ENCODE measurements around the gene DCLK1. TPM values are rescaled to one million over a fixed set of nuclear protein-coding genes. Genes with fewer than 3 reads are reported as not detected.

DCLK1 gene
- total RNA-seq, 3 donors from 2014 or later (not counting 1 experiment from before 2014, with no cell fraction given), result not detected

GRCh38 chr13:35729926-35730627, 401.1 kb downstream of the DCLK1 start:
- Mint-ChIP-seq H3K27ac (no peak overlapping the region), H3K4me1 (peaks cover 7 to 8% of the 10 kb centered on the region in 2 donors), H3K4me3 (peak overlapping the region; percentile 31), H3K27me3 (ENCODE audit: low read depth in 2 of 2) (peaks cover 4 to 6% of the 10 kb centered on the region in 2 donors), H3K9me3 (no peaks in the 10 kb centered on the region), H3K36me3 (no peaks in the 10 kb centered on the region)
- DNase-seq, result no peak
- H3K4me1 ChIP-seq (ENCODE audit: control insufficient read depth, insufficient read depth, low read length), result no peaks in the 10 kb centered on the region
- intact Hi-C loops (cut with micrococcal nuclease), result no loop called here
- H3K27ac ChIP-seq (ENCODE audit: low read length), result no peak overlapping the region
- H3K9me3 ChIP-seq (ENCODE audit: control insufficient read depth, insufficient read depth, low read length), result no peaks in the 10 kb centered on the region
- no peaks in the 10 kb centered on the region for H3K27me3 ChIP-seq (ENCODE audit: control insufficient read depth, insufficient read depth, low read length)
- H3K4me3 ChIP-seq (ENCODE audit: low read length), result no peak overlapping the region
- 82% methylated on average over 5 of the region's 5 CpGs for WGBS (ENCODE audit: insufficient coverage)
- H3K36me3 ChIP-seq (ENCODE audit: control insufficient read depth, insufficient read depth, low read length), result no peaks in the 10 kb centered on the region
- TF ChIP-seq CTCF (IDR thresholded peaks at IDR 0.05), result no peak
- ATAC-seq, result no peak

GRCh38 chr13:35727881-35728280, 403.3 kb downstream of the DCLK1 start:
- TF ChIP-seq CTCF (IDR thresholded peaks at IDR 0.05), result no peak
- Histone ChIP-seq H3K27ac (ENCODE audit: low read length) (no peak overlapping the region), H3K4me1 (ENCODE audit: control insufficient read depth, insufficient read depth, low read length) (no peaks in the 10 kb centered on the region), H3K4me3 (ENCODE audit: low read length) (no peak overlapping the region), H3K27me3 (ENCODE audit: control insufficient read depth, insufficient read depth, low read length) (peaks cover 2% of the 10 kb centered on the region), H3K36me3 (ENCODE audit: control insufficient read depth, insufficient read depth, low read length) (no peaks in the 10 kb centered on the region), H3K9me3 (ENCODE audit: control insufficient read depth, insufficient read depth, low read length) (no peaks in the 10 kb centered on the region)
- Mint-ChIP-seq H3K9me3 (no peaks in the 10 kb centered on the region), H3K27me3 (ENCODE audit: low read depth in 2 of 2) (peaks cover 7 to 25% of the 10 kb centered on the region in 2 donors), H3K27ac (no peak overlapping the region), H3K4me1 (peaks cover 7 to 8% of the 10 kb centered on the region in 2 donors), H3K4me3 (no peak overlapping the region), H3K36me3 (no peaks in the 10 kb centered on the region)
- no peak for DNase-seq
- ATAC-seq, result no peak
- 97% methylated on average over 6 of the region's 6 CpGs for WGBS (ENCODE audit: insufficient coverage)
- intact Hi-C loops (cut with micrococcal nuclease), result no loop called here

- H3K36me3 ChIP-seq (ENCODE audit: control insufficient read depth, insufficient read depth, low read length), result no peaks in the 10 kb centered on the region
- H3K9me3 Mint-ChIP-seq, result no peaks in the 10 kb centered on the region
- no peaks in the 10 kb centered on the region for H3K36me3 Mint-ChIP-seq
- no peak for TF ChIP-seq CTCF (IDR thresholded peaks at IDR 0.05)
- H3K27me3 Mint-ChIP-seq (ENCODE audit: low read depth in 2 of 2), result peaks cover 10 to 27% of the 10 kb centered on the region in 2 donors
- H3K4me3 ChIP-seq (ENCODE audit: low read length), result no peak overlapping the region
- WGBS (ENCODE audit: insufficient coverage), result 93% methylated on average over 4 of the region's 6 CpGs
- peaks cover 6% of the 10 kb centered on the region for H3K4me1 ChIP-seq (ENCODE audit: control insufficient read depth, insufficient read depth, low read length)
- DNase-seq (no peak), ATAC-seq (no peak)
- no peak overlapping the region for H3K27ac Mint-ChIP-seq
- H3K9me3 ChIP-seq (ENCODE audit: control insufficient read depth, insufficient read depth, low read length), result no peaks in the 10 kb centered on the region
- H3K4me3 Mint-ChIP-seq, result no peak overlapping the region
- intact Hi-C loops (cut with micrococcal nuclease), result no loop called here
- peaks cover 2% of the 10 kb centered on the region for H3K27me3 ChIP-seq (ENCODE audit: control insufficient read depth, insufficient read depth, low read length)
- H3K4me1 Mint-ChIP-seq, result peaks cover 0 to 7% of the 10 kb centered on the region in 2 donors
- no peak overlapping the region for H3K27ac ChIP-seq (ENCODE audit: low read length)
Observed at GRCh38 chr13:35724446-35724845, 406.7 kb downstream of the DCLK1 start.

GRCh38 chr13:35723821-35724220, 407.4 kb downstream of the DCLK1 start:
- Mint-ChIP-seq H3K4me1 (peaks cover 0 to 7% of the 10 kb centered on the region in 2 donors), H3K27me3 (ENCODE audit: low read depth in 2 of 2) (peaks cover 10 to 27% of the 10 kb centered on the region in 2 donors), H3K4me3 (no peak overlapping the region), H3K9me3 (no peaks in the 10 kb centered on the region), H3K36me3 (no peaks in the 10 kb centered on the region), H3K27ac (no peak overlapping the region)
- 67% methylated on average over 5 of the region's 5 CpGs for WGBS (ENCODE audit: insufficient coverage)
- no peaks in the 10 kb centered on the region for H3K9me3 ChIP-seq (ENCODE audit: control insufficient read depth, insufficient read depth, low read length)
- no peak overlapping the region for H3K4me3 ChIP-seq (ENCODE audit: low read length)
- H3K27me3 ChIP-seq (ENCODE audit: control insufficient read depth, insufficient read depth, low read length), result peaks cover 2% of the 10 kb centered on the region
- ATAC-seq, result no peak
- DNase-seq, result no peak
- no peaks in the 10 kb centered on the region for H3K36me3 ChIP-seq (ENCODE audit: control insufficient read depth, insufficient read depth, low read length)
- intact Hi-C loops (cut with micrococcal nuclease), result no loop called here
- TF ChIP-seq CTCF (IDR thresholded peaks at IDR 0.05), result no peak
- no peak overlapping the region for H3K27ac ChIP-seq (ENCODE audit: low read length)
- peaks cover 6% of the 10 kb centered on the region for H3K4me1 ChIP-seq (ENCODE audit: control insufficient read depth, insufficient read depth, low read length)

Data from natural killer cell (primary cell).